Measurements from ENCODE around the gene SLC38A4. TPM values are rescaled to one million over a fixed set of nuclear protein-coding genes. Genes with fewer than 3 reads are reported as not detected.
A peak's percentile ranks its signal among the peaks of the same experiment; 100 is the strongest.

Gene SLC38A4
- total and polyA plus RNA-seq, 2 donors (not counting 1 experiment from before 2014, with no cell fraction given), result 5.5 to 6.1 TPM

- TF ChIP-seq CTCF (conservative IDR thresholded peaks at IDR 0.05 in 1 of 2, IDR thresholded peaks at IDR 0.05 in 1 of 2; ENCODE audit: low read depth in 1 of 2, low read length in 2 of 2), result no peak
- no peak for TF ChIP-seq EZH2 (IDR thresholded peaks at IDR 0.05; ENCODE audit: low read length, missing control alignments)
- no peaks in the 10 kb centered on the region for H3K36me3 ChIP-seq (ENCODE audit: control insufficient read depth, insufficient read depth, low read length)
- H3K4me2 ChIP-seq (ENCODE audit: extremely low read depth, insufficient read depth, low read length), result no peak overlapping the region
- no peaks in the 10 kb centered on the region for H3K9me3 ChIP-seq (ENCODE audit: control insufficient read depth, insufficient read depth, low read depth, low read length)
- H3K4me3 ChIP-seq (replicated peaks in 1 of 4; ENCODE audit: control extremely low read depth in 1 of 4, insufficient read depth in 1 of 4, low read depth in 3 of 4, low read length in 4 of 4), result no peak overlapping the region
- H3K27ac ChIP-seq (ENCODE audit: insufficient read depth, low read length), result no peak overlapping the region
- H4K20me1 ChIP-seq (ENCODE audit: control insufficient read depth, extremely low read depth, insufficient read depth, low read length), result no peaks in the 10 kb centered on the region
- H3K9ac ChIP-seq (ENCODE audit: insufficient read depth, low read length), result no peak overlapping the region
- H2AFZ ChIP-seq (ENCODE audit: low read length), result no peak overlapping the region
- no peaks in the 10 kb centered on the region for H3K4me1 ChIP-seq (ENCODE audit: control insufficient read depth, extremely low read depth, insufficient read depth, low read length)
- DNase-seq (ENCODE audit: low read depth in 2 of 2), result no peak
- H3K27me3 ChIP-seq (ENCODE audit: control insufficient read depth, insufficient read depth, low read length), result no peaks in the 10 kb centered on the region
- no peaks in the 10 kb centered on the region for H3K79me2 ChIP-seq (ENCODE audit: control insufficient read depth, insufficient read depth, low read length)
Observed at GRCh38 chr12:46725332-46725731, 100.5 kb downstream of the SLC38A4 start.

DNA sequence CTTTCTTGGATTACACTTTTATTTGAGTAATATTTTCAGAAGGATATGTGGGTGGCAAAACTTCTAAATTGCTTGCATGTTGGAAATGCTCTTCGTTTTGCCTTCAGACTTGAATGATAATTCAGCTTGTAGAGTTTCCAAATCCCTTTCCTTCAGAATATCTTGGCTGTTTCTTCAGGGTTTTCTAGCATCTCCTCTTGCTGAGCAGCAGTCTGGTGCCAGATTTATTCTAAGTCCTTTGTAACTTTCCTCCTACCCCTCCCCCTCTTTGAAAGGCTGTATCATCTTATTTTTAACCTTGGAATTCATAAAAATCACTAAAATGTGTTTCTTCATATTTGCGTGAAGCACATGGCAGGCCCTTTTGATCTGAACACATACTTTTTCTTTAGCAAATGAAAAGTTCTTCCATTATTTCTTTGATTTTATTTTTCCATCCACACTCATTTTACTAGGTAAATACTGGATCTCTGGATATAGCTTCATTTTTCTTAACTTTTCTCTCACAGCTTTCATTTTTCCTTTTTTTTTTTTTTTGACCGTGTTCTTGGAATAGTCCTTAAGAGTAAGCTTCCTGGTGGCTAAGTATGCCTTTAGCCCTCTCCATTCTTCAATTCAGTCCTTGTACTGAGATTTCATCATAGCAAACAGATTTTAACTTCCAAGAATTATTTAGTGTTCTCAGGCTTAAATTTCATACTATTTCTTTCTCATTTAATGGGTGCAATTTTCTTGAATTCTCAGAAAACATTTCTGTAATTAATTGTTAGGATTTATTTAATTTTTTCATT is 102.0 kb downstream of the SLC38A4 start:
- H3K27me3 ChIP-seq (ENCODE audit: control insufficient read depth, insufficient read depth, low read length), result no peaks in the 10 kb centered on the region
- H3K9me3 ChIP-seq (ENCODE audit: control insufficient read depth, insufficient read depth, low read depth, low read length), result no peaks in the 10 kb centered on the region
- no peak overlapping the region for H2AFZ ChIP-seq (ENCODE audit: low read length)
- H3K4me2 ChIP-seq (ENCODE audit: extremely low read depth, insufficient read depth, low read length), result no peak overlapping the region
- H4K20me1 ChIP-seq (ENCODE audit: control insufficient read depth, extremely low read depth, insufficient read depth, low read length), result no peaks in the 10 kb centered on the region
- no peak overlapping the region for H3K4me3 ChIP-seq (replicated peaks in 1 of 4; ENCODE audit: control extremely low read depth in 1 of 4, insufficient read depth in 1 of 4, low read depth in 3 of 4, low read length in 4 of 4)
- no peaks in the 10 kb centered on the region for H3K36me3 ChIP-seq (ENCODE audit: control insufficient read depth, insufficient read depth, low read length)
- TF ChIP-seq CTCF (conservative IDR thresholded peaks at IDR 0.05 in 1 of 2, IDR thresholded peaks at IDR 0.05 in 1 of 2; ENCODE audit: low read depth in 1 of 2, low read length in 2 of 2) (no peak), EZH2 (IDR thresholded peaks at IDR 0.05; ENCODE audit: low read length, missing control alignments) (no peak)
- no peak for DNase-seq (ENCODE audit: low read depth in 2 of 2)
- no peak overlapping the region for H3K9ac ChIP-seq (ENCODE audit: insufficient read depth, low read length)
- no peaks in the 10 kb centered on the region for H3K79me2 ChIP-seq (ENCODE audit: control insufficient read depth, insufficient read depth, low read length)
- no peak overlapping the region for H3K27ac ChIP-seq (ENCODE audit: insufficient read depth, low read length)
- H3K4me1 ChIP-seq (ENCODE audit: control insufficient read depth, extremely low read depth, insufficient read depth, low read length), result no peaks in the 10 kb centered on the region

- Histone ChIP-seq H3K79me2 (ENCODE audit: control insufficient read depth, insufficient read depth, low read length) (no peaks in the 10 kb centered on the region), H3K9ac (ENCODE audit: insufficient read depth, low read length) (no peak overlapping the region), H3K9me3 (ENCODE audit: control insufficient read depth, insufficient read depth, low read depth, low read length) (no peaks in the 10 kb centered on the region), H3K27ac (ENCODE audit: insufficient read depth, low read length) (no peak overlapping the region), H3K4me2 (ENCODE audit: extremely low read depth, insufficient read depth, low read length) (peak overlapping the region; percentile 9), H4K20me1 (ENCODE audit: control insufficient read depth, extremely low read depth, insufficient read depth, low read length) (no peaks in the 10 kb centered on the region), H3K36me3 (ENCODE audit: control insufficient read depth, insufficient read depth, low read length) (no peaks in the 10 kb centered on the region), H3K4me1 (ENCODE audit: control insufficient read depth, extremely low read depth, insufficient read depth, low read length) (no peaks in the 10 kb centered on the region), H3K27me3 (ENCODE audit: control insufficient read depth, insufficient read depth, low read length) (no peaks in the 10 kb centered on the region), H3K4me3 (replicated peaks in 1 of 4; ENCODE audit: control extremely low read depth in 1 of 4, insufficient read depth in 1 of 4, low read depth in 3 of 4, low read length in 4 of 4) (no peak overlapping the region), H2AFZ (ENCODE audit: low read length) (no peak overlapping the region)
- DNase-seq (ENCODE audit: low read depth in 2 of 2), result peak in 1 of 2 donors; percentile 74
- TF ChIP-seq EZH2 (IDR thresholded peaks at IDR 0.05; ENCODE audit: low read length, missing control alignments), result no peak
- TF ChIP-seq CTCF (conservative IDR thresholded peaks at IDR 0.05 in 1 of 2, IDR thresholded peaks at IDR 0.05 in 1 of 2; ENCODE audit: low read depth in 1 of 2, low read length in 2 of 2), result no peak
Observed at GRCh38 chr12:46722394-46723185, 103.2 kb downstream of the SLC38A4 start.
